B cell (primary cell): ENCODE measurements around the gene NCAN. TPM values are rescaled to one million over a fixed set of nuclear protein-coding genes. Genes with fewer than 3 reads are reported as not detected.

Experiments used
- ATAC-seq: fragments of 200-7000 bp; cut with Tn5 transposase; one replicate; pipeline ENCODE4 v1.10.0; 2021; ENCODE audit warnings: low read depth, mild to moderate bottlenecking, moderate number of reproducible peaks, moderate library complexity
- CTCF ChIA-PET: fragments of 350-600 bp; sonication (Branson Sonifier 250); formaldehyde crosslinking; loops from one replicate; lab custom pipeline; 2021; ENCODE audit warnings: antibody characterized with exemption, inconsistent platforms; lab: Charles Lee
- POLR2A ChIA-PET: fragments of 350-600 bp; sonication (Branson Sonifier 250); formaldehyde crosslinking; loops from one replicate; lab custom pipeline; 2021; ENCODE audit warnings: antibody characterized with exemption; lab: Charles Lee
- DNase-seq: peaks from one replicate; pipeline ENCODE4 v3.0.0; 2013
- H2AFZ ChIP-seq: 2 replicates; pipeline ENCODE4 v1.6.1; 2012; ENCODE audit warnings: mild to moderate bottlenecking, low read depth, low read length; ENCODE audit not compliant: insufficient read depth, poor library complexity, severe bottlenecking
- H3K27ac ChIP-seq, 2 donors: 1 replicate in 1 of 2; 2 replicates in 1 of 2; pipeline ENCODE4 v1.5.1; 2012 to 2013; ENCODE audit warnings: low read length in 2 of 2, mild to moderate bottlenecking in 2 of 2, moderate library complexity in 1 of 2
- H3K27me3 ChIP-seq, 4 experiments: fragments of 200-600 bp in 1 of 4; sonication (generic) in 1 of 4; replicated peaks in 1 of 4; 1 replicate in 2 of 4; 2 replicates in 2 of 4; pipeline versions ENCODE4 v1.6.1 to v1.7.0; 2013 to 2016; ENCODE audit warnings: low read length in 3 of 4, mild to moderate bottlenecking in 2 of 4, mixed read lengths in 1 of 4, moderate library complexity in 1 of 4; ENCODE audit not compliant: insufficient read depth in 4 of 4, control insufficient read depth in 3 of 4; ENCODE audit errors: control extremely low read depth in 1 of 4
- H3K36me3 ChIP-seq, 2 experiments: replicated peaks in 1 of 2; 1 replicate in 1 of 2; 2 replicates in 1 of 2; pipeline versions ENCODE4 v1.6.1 to v1.7.1; 2013; ENCODE audit warnings: low read length in 1 of 2; ENCODE audit not compliant: insufficient read depth in 2 of 2, control insufficient read depth in 1 of 2; ENCODE audit errors: control extremely low read depth in 1 of 2, extremely low read depth in 1 of 2
- H3K4me1 ChIP-seq, 2 donors: fragments of 200-600 bp in 1 of 2; sonication (generic) in 1 of 2; 1 replicate in 1 of 2; 2 replicates in 1 of 2; pipeline versions ENCODE4 v1.5.1 to v1.6.1; 2013 to 2017; ENCODE audit warnings: low read length in 2 of 2; ENCODE audit not compliant: control insufficient read depth in 2 of 2, insufficient read depth in 2 of 2
- H3K4me2 ChIP-seq: replicated peaks from 2 replicates; pipeline ENCODE3; 2012; ENCODE audit warnings: mild to moderate bottlenecking, low read depth, low read length; ENCODE audit not compliant: poor library complexity, severe bottlenecking
- H3K4me3 ChIP-seq, 5 experiments: fragments of 200-600 bp in 1 of 5; sonication (generic) in 1 of 5; 1 replicate in 3 of 5; 2 replicates in 2 of 5; pipeline versions ENCODE4 v1.5.1 to v1.7.0; 2011 to 2016; ENCODE audit warnings: low read length in 4 of 5, mild to moderate bottlenecking in 4 of 5, low read depth in 2 of 5, control low read depth in 1 of 5, moderate library complexity in 1 of 5; ENCODE audit not compliant: insufficient read depth in 1 of 5; ENCODE audit errors: control extremely low read depth in 1 of 5, extremely low read depth in 1 of 5
- H3K79me2 ChIP-seq: fragments of 200-600 bp; sonication (generic); one replicate; pipeline ENCODE4 v1.6.0; 2016; ENCODE audit warnings: low read length; ENCODE audit not compliant: control insufficient read depth, insufficient read depth
- H3K9ac ChIP-seq: fragments of 200-600 bp; sonication (generic); 2 replicates; pipeline ENCODE4 v1.6.1; 2017; ENCODE audit warnings: mild to moderate bottlenecking, low read length, moderate library complexity
- H3K9me3 ChIP-seq, 3 donors: one replicate each; pipeline versions ENCODE4 v1.6.1 to v1.7.1; 2013; ENCODE audit warnings: low read length in 2 of 3; ENCODE audit not compliant: control insufficient read depth in 2 of 3, insufficient read depth in 1 of 3; ENCODE audit errors: control extremely low read depth in 1 of 3
- H4K20me1 ChIP-seq: 2 replicates; pipeline ENCODE4 v1.6.0; 2012; ENCODE audit warnings: mild to moderate bottlenecking, low read length; ENCODE audit not compliant: insufficient read depth, control insufficient read depth, poor library complexity, severe bottlenecking
- H3K27ac Mint-ChIP-seq: one replicate; pipeline ENCODE4 v1.8.0; 2021; ENCODE audit warnings: mixed read lengths
- H3K27me3 Mint-ChIP-seq: one replicate; pipeline ENCODE4 v1.8.0; 2021; ENCODE audit warnings: mixed read lengths
- H3K4me1 Mint-ChIP-seq: one replicate; pipeline ENCODE4 v1.8.0; 2021; ENCODE audit warnings: mixed read lengths
- H3K4me3 Mint-ChIP-seq: one replicate; pipeline ENCODE4 v1.8.0; 2021; ENCODE audit warnings: mixed read lengths
- H3K9me3 Mint-ChIP-seq: one replicate; pipeline ENCODE4 v1.8.0; 2022; ENCODE audit warnings: mixed read lengths; ENCODE audit not compliant: insufficient read depth
- CTCF ChIP-seq: fragments of 200-600 bp; IDR thresholded peaks from one replicate; pipeline ENCODE4 v1.8.0; 2022; ENCODE audit warnings: antibody characterized with exemption, mild to moderate bottlenecking
- EZH2 ChIP-seq: IDR thresholded peaks from 2 replicates; pipeline ENCODE4 v1.6.1; 2012; ENCODE audit warnings: borderline replicate concordance, low read depth, mild to moderate bottlenecking, moderate library complexity, low read length; ENCODE audit not compliant: insufficient read depth, poor library complexity, severe bottlenecking
- WGBS: methylation state at CpG from one replicate; pipeline ENCODE4 v1.1.5; 2013; ENCODE audit warnings: missing lambda C conversion rate; ENCODE audit not compliant: insufficient coverage; 5-methylcytosine and 5-hydroxymethylcytosine counted together
- intact Hi-C: fragments of 100-400 bp; cut with micrococcal nuclease; formaldehyde crosslinking; loops from one replicate; pipeline ENCODE4 v1.10.0; 2022
- polyA plus RNA-seq: library from polyadenylated mRNA; depleted of rRNA; stranded (reverse); fragments of >200 nt; gene quantifications from 2 replicates; pipeline ENCODE4 v1.2.3, GENCODE V29; 2012
- total RNA-seq, 2 donors: library from RNA; stranded (reverse); fragments of 120-200 nt in 1 of 2; gene quantifications; 1 replicate in 1 of 2; 2 replicates in 1 of 2; pipeline versions ENCODE4 v1.2.3 to v1.2.4, GENCODE V29; 2013 to 2022

The NCAN gene
- total and polyA plus RNA-seq, 2 donors (not counting 1 experiment from before 2014, with no cell fraction given): 0.03 TPM; not detected in 1

- Mint-ChIP-seq H3K9me3 (peaks cover 1% of the 10 kb centered on the region), H3K4me3 (no peak overlapping the region), H3K27me3 (peaks cover 20% of the 10 kb centered on the region), H3K4me1 (peaks cover 4% of the 10 kb centered on the region), H3K27ac (no peak overlapping the region)
- no peak overlapping the region for H2AFZ ChIP-seq
- H3K79me2 ChIP-seq: no peaks in the 10 kb centered on the region
- ATAC-seq (no peak), DNase-seq (no peak)
- peaks cover 7% of the 10 kb centered on the region in 2 donors for H3K4me1 ChIP-seq
- no peak overlapping the region for H3K9ac ChIP-seq
- ChIA-PET CTCF (no interaction called here), POLR2A (no interaction called here)
- H3K4me2 ChIP-seq: no peak overlapping the region
- H3K27me3 ChIP-seq: peaks cover 0 to 24% (median 5%) of the 10 kb centered on the region in 4 experiments
- H3K36me3 ChIP-seq: no peaks in the 10 kb centered on the region
- TF ChIP-seq CTCF: no peak
- TF ChIP-seq EZH2: no peak
- peaks cover 2 to 28% (median 12%) of the 10 kb centered on the region in 3 donors for H3K9me3 ChIP-seq
- H3K4me3 ChIP-seq: no peak overlapping the region
- no peak overlapping the region for H3K27ac ChIP-seq
- intact Hi-C loops: no loop called here
- no peaks in the 10 kb centered on the region for H4K20me1 ChIP-seq
- WGBS: no CpG with 5 or more reads among the region's 3 CpGs
Measured at GRCh38 chr19:19229701-19230100, 17.9 kb downstream of the NCAN start.

GRCh38 chr19:19230999-19231398 lies 19.2 kb downstream of the NCAN start:
- Mint-ChIP-seq H3K4me3 (no peak overlapping the region), H3K4me1 (no peaks in the 10 kb centered on the region), H3K27me3 (peaks cover 20% of the 10 kb centered on the region), H3K27ac (no peak overlapping the region), H3K9me3 (peaks cover 6% of the 10 kb centered on the region)
- H3K4me1 ChIP-seq: no peaks in the 10 kb centered on the region
- ChIA-PET POLR2A (interaction anchor here (0.6 kb wide), 1 partner anchor 229 kb away, joined by 4 read pairs; no protein-coding TSS in a partner anchor), CTCF (no interaction called here)
- no peaks in the 10 kb centered on the region for H3K79me2 ChIP-seq
- WGBS: 90% methylated on average over 9 of the region's 9 CpGs
- no peak overlapping the region for H2AFZ ChIP-seq
- TF ChIP-seq CTCF (no peak), EZH2 (no peak)
- no peak overlapping the region for H3K27ac ChIP-seq
- H3K9ac ChIP-seq: no peak overlapping the region
- intact Hi-C loops: no loop called here
- H3K27me3 ChIP-seq: peaks cover 0 to 15% (median 3%) of the 10 kb centered on the region in 4 experiments
- H3K9me3 ChIP-seq: peaks cover 2 to 40% (median 21%) of the 10 kb centered on the region in 3 donors
- no peaks in the 10 kb centered on the region for H3K36me3 ChIP-seq
- no peak for ATAC-seq
- H3K4me3 ChIP-seq: no peak overlapping the region
- no peak for DNase-seq
- H4K20me1 ChIP-seq: no peaks in the 10 kb centered on the region
- no peak overlapping the region for H3K4me2 ChIP-seq
